22Rv1 (cell line): ENCODE results near the gene HOXC10.

Source experiments
- ZFX ChIP-seq: fragments of 450-650 bp; IDR thresholded peaks from 2 replicates; pipeline ENCODE4 v1.6.1; 2017; ENCODE audit warnings: antibody characterized with exemption, borderline replicate concordance
- TF ChIP-seq, protein P1 (sequence below): fragments of 450-650 bp; IDR thresholded peaks from 2 replicates; pipeline ENCODE4 v1.5.1; 2017; ENCODE audit warnings: mild to moderate bottlenecking

GRCh38 chr12:53992377-53992889 lies 7.5 kb downstream of the HOXC10 start:
- TF ChIP-seq, protein P1, sequence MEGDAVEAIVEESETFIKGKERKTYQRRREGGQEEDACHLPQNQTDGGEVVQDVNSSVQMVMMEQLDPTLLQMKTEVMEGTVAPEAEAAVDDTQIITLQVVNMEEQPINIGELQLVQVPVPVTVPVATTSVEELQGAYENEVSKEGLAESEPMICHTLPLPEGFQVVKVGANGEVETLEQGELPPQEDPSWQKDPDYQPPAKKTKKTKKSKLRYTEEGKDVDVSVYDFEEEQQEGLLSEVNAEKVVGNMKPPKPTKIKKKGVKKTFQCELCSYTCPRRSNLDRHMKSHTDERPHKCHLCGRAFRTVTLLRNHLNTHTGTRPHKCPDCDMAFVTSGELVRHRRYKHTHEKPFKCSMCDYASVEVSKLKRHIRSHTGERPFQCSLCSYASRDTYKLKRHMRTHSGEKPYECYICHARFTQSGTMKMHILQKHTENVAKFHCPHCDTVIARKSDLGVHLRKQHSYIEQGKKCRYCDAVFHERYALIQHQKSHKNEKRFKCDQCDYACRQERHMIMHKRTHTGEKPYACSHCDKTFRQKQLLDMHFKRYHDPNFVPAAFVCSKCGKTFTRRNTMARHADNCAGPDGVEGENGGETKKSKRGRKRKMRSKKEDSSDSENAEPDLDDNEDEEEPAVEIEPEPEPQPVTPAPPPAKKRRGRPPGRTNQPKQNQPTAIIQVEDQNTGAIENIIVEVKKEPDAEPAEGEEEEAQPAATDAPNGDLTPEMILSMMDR = no peak
- TF ChIP-seq ZFX = no peak
